Kidney tubule cell (primary cell): ENCODE measurements around the gene SAC3D1.

Source experiments
- DNase-seq: peaks from one replicate; pipeline ENCODE4 v3.0.0-alpha.2; 2018; ENCODE audit warnings: low spot score

Gene SAC3D1

GRCh38 chr11:65026810-65027209, 14.2 kb upstream of the SAC3D1 start:
- DNase-seq: no peak

GRCh38 chr11:65027213-65028067, 13.6 kb upstream of the SAC3D1 start, which contains the start of gene SNX15:
Gene SNX15 (plus strand): TSS chr11:65027439. CDS start chr11:65027538, 99 bp downstream.
- peak; percentile 96 for DNase-seq

GRCh38 chr11:65032216-65032615, 8.8 kb upstream of the SAC3D1 start:
- DNase-seq: no peak

- DNase-seq: no peak
Measured at GRCh38 chr11:65034423-65034822, 6.6 kb upstream of the SAC3D1 start.

- DNase-seq: no peak
Measured at GRCh38 chr11:65035579-65035978, 5.4 kb upstream of the SAC3D1 start.

- no peak for DNase-seq
Measured at GRCh38 chr11:65036931-65037330, 4.1 kb upstream of the SAC3D1 start.

- DNase-seq: no peak
Measured at GRCh38 chr11:65040520-65040846, 527 bp upstream of the SAC3D1 start.

GRCh38 chr11:65042891-65043290, 1.9 kb downstream of the SAC3D1 start:
- DNase-seq: no peak

GRCh38 chr11:65043881-65044501, 3.0 kb downstream of the SAC3D1 start:
- DNase-seq: no peak

GRCh38 chr11:65045061-65045460, 4.1 kb downstream of the SAC3D1 start:
- no peak for DNase-seq

- no peak for DNase-seq
Measured at GRCh38 chr11:65045728-65046127, 4.7 kb downstream of the SAC3D1 start.

GRCh38 chr11:65047581-65048422, 6.8 kb downstream of the SAC3D1 start:
- no peak for DNase-seq

- no peak for DNase-seq
Measured at GRCh38 chr11:65051398-65051858, 10.4 kb downstream of the SAC3D1 start.

GRCh38 chr11:65053827-65054508, 13.0 kb downstream of the SAC3D1 start:
- DNase-seq: no peak

- no peak for DNase-seq
Measured at GRCh38 chr11:65055538-65055937, 14.5 kb downstream of the SAC3D1 start.

GRCh38 chr11:65056999-65057398, 16.0 kb downstream of the SAC3D1 start:
- DNase-seq: no peak

GRCh38 chr11:65057526-65057925, 16.5 kb downstream of the SAC3D1 start:
- DNase-seq: no peak

- DNase-seq: no peak
Measured at GRCh38 chr11:65058012-65058411, 17.0 kb downstream of the SAC3D1 start.

GRCh38 chr11:65058419-65059054, 17.5 kb downstream of the SAC3D1 start, which contains the start of gene NAALADL1:
Gene NAALADL1 (minus strand): TSS chr11:65058553. CDS start chr11:65058521, 32 bp downstream.
- no peak for DNase-seq

GRCh38 chr11:65059523-65059922, 18.5 kb downstream of the SAC3D1 start:
- DNase-seq: no peak
